Measurements from ENCODE around the gene HEATR1. TPM values are rescaled to one million over a fixed set of nuclear protein-coding genes. Genes with fewer than 3 reads are reported as not detected.

The HEATR1 gene
- total RNA-seq, 1 experiment from 2014 or later: 73.0 TPM

DNA sequence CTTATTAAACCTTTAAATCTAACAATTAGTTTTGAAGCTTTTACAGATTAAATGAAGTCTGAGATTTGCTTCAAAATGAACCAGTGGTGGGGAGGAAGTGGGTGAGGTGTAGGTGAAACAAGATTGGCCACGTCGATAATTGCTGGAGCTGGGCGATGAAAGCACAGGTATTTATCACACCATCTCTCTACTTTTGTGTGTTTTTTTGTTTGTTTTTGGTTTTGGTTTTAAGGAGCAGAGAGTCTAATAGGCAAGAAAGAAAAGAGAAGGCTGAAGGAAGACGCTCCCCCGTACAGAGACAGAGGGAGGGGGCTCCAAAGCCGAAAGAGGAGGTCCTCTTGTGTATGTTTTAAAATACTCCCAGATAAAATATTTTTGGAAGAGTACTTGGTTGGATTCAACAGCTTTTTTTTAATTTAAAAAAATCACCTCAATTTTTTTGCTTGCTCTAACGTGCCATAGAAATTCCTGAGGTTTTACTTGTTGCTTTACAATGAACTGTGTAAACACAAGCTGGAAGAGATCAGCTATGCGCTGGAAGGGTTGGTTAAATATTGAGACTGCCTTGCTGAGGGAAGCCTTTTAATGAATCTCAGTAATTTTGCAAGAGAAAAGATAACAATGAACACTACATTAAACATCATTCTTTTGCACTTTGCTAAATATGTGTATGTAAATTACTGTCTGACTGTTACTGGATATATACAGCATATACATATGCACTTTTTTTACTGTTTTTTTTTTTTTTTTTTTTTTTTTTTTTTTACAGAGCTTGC lies 87.2 kb downstream of the HEATR1 start:
- no peak overlapping the region; the same call in 1 of the 2 replicates for H3K4me3 Mint-ChIP-seq
- H3K36me3 Mint-ChIP-seq: no peaks in the 10 kb centered on the region
- ATAC-seq (peak; percentile 60; the same call in 1 of the 2 replicates), DNase-seq (ENCODE audit: low spot score) (no peak)
- no peaks in the 10 kb centered on the region for H3K9me3 Mint-ChIP-seq
- H3K27me3 Mint-ChIP-seq (ENCODE audit: low read depth): peaks cover 6% of the 10 kb centered on the region
- peaks cover 16% of the 10 kb centered on the region for H3K4me1 Mint-ChIP-seq
- peak overlapping the region; percentile 54 for H3K27ac Mint-ChIP-seq
- CTCF ChIA-PET: interaction anchor here (0.6 to 2.4 kb wide), 5 partner anchors 11 to 65 kb away, joined by 3 to 9 read pairs (median 5); no protein-coding TSS in a partner anchor
- TF ChIP-seq ZNF219 (CRISPR knock-in tag; IDR thresholded peaks at IDR 0.05; ENCODE audit: borderline replicate concordance) (no peak), TEAD1 (CRISPR knock-in tag; IDR thresholded peaks at IDR 0.05) (no peak), OVOL2 (CRISPR knock-in tag; IDR thresholded peaks at IDR 0.05; ENCODE audit: borderline replicate concordance) (no peak), IRF2 (CRISPR knock-in tag; IDR thresholded peaks at IDR 0.05; ENCODE audit: borderline replicate concordance, low read depth) (no peak), ZNF263 (CRISPR knock-in tag; IDR thresholded peaks at IDR 0.05; ENCODE audit: low read depth) (no peak), ZNF671 (CRISPR knock-in tag; IDR thresholded peaks at IDR 0.05) (no peak), FOXK1 (CRISPR knock-in tag; IDR thresholded peaks at IDR 0.05) (no peak), CREM (CRISPR knock-in tag; IDR thresholded peaks at IDR 0.05) (no peak), CBFB (CRISPR knock-in tag; IDR thresholded peaks at IDR 0.05; ENCODE audit: low read depth) (no peak), NR1H2 (CRISPR knock-in tag; IDR thresholded peaks at IDR 0.05) (no peak), ZNF423 (CRISPR knock-in tag; IDR thresholded peaks at IDR 0.05) (no peak), NR3C1 (CRISPR knock-in tag; conservative IDR thresholded peaks at IDR 0.05; ENCODE audit: low read depth) (no peak), EMX1 (CRISPR knock-in tag; IDR thresholded peaks at IDR 0.05) (no peak), HMGA2 (CRISPR knock-in tag; IDR thresholded peaks at IDR 0.05) (no peak), GTF2I (CRISPR knock-in tag; conservative IDR thresholded peaks at IDR 0.05) (no peak)
- TF ChIP-seq, protein P1, sequence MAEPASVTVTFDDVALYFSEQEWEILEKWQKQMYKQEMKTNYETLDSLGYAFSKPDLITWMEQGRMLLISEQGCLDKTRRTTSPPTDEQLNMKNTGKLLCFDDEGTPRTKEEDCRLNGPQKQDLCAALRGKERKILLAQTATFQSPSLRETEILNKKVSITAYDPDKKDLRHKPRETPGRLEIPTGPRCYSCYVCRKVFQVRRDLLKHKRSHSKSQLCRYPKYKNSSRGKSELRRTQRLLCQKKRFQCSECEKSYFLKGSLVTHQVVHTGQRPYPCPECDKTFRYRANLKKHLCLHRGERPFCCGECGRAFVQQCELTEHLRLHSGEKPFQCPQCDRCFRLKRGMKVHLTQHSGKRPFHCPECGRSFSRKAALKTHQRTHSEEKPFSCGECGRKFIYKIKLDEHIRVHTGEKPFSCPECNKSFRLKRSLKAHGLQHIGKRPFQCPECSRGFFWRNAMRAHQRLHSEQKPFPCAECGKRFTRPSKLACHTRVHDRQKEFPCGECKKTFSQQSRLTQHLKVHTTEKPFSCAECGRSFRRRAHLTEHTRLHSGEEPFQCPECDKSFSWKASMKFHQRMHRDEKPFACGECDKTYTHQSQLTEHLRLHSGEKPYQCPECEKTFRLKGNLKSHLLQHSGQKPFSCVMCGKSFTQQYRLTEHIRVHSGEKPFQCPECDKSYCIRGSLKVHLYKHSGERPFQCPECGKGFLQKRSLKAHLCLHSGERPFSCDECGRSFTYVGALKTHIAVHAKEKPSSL (CRISPR knock-in tag; conservative IDR thresholded peaks at IDR 0.05): no peak
- TF ChIP-seq, protein P2, sequence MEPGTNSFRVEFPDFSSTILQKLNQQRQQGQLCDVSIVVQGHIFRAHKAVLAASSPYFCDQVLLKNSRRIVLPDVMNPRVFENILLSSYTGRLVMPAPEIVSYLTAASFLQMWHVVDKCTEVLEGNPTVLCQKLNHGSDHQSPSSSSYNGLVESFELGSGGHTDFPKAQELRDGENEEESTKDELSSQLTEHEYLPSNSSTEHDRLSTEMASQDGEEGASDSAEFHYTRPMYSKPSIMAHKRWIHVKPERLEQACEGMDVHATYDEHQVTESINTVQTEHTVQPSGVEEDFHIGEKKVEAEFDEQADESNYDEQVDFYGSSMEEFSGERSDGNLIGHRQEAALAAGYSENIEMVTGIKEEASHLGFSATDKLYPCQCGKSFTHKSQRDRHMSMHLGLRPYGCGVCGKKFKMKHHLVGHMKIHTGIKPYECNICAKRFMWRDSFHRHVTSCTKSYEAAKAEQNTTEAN (CRISPR knock-in tag; IDR thresholded peaks at IDR 0.05): no peak
- TF ChIP-seq, protein P3, sequence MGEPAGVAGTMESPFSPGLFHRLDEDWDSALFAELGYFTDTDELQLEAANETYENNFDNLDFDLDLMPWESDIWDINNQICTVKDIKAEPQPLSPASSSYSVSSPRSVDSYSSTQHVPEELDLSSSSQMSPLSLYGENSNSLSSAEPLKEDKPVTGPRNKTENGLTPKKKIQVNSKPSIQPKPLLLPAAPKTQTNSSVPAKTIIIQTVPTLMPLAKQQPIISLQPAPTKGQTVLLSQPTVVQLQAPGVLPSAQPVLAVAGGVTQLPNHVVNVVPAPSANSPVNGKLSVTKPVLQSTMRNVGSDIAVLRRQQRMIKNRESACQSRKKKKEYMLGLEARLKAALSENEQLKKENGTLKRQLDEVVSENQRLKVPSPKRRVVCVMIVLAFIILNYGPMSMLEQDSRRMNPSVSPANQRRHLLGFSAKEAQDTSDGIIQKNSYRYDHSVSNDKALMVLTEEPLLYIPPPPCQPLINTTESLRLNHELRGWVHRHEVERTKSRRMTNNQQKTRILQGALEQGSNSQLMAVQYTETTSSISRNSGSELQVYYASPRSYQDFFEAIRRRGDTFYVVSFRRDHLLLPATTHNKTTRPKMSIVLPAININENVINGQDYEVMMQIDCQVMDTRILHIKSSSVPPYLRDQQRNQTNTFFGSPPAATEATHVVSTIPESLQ (CRISPR knock-in tag; IDR thresholded peaks at IDR 0.05): no peak
- TF ChIP-seq, protein P4, sequence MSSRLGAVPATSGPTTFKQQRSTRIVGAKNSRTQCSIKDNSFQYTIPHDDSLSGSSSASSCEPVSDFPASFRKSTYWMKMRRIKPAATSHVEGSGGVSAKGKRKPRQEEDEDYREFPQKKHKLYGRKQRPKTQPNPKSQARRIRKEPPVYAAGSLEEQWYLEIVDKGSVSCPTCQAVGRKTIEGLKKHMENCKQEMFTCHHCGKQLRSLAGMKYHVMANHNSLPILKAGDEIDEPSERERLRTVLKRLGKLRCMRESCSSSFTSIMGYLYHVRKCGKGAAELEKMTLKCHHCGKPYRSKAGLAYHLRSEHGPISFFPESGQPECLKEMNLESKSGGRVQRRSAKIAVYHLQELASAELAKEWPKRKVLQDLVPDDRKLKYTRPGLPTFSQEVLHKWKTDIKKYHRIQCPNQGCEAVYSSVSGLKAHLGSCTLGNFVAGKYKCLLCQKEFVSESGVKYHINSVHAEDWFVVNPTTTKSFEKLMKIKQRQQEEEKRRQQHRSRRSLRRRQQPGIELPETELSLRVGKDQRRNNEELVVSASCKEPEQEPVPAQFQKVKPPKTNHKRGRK (CRISPR knock-in tag; IDR thresholded peaks at IDR 0.05; ENCODE audit: borderline replicate concordance): no peak
- TF ChIP-seq, protein P5, sequence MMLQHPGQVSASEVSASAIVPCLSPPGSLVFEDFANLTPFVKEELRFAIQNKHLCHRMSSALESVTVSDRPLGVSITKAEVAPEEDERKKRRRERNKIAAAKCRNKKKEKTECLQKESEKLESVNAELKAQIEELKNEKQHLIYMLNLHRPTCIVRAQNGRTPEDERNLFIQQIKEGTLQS (CRISPR knock-in tag; conservative IDR thresholded peaks at IDR 0.05): no peak
- POLR2A ChIA-PET: no interaction called here

Measured in WTC11 (cell line).